Neural cell (in vitro differentiated cells): Measurements from ENCODE around the gene SERPINB5. TPM values are rescaled to one million over a fixed set of nuclear protein-coding genes. Genes with fewer than 3 reads are reported as not detected.

Experiments used
- H2AFZ ChIP-seq: fragments of 200-600, 300-800 bp; sonication (generic), shearing (Covaris generic); 2 replicates; pipeline ENCODE4 v1.6.0; 2014; ENCODE audit warnings: low read depth, mild to moderate bottlenecking, antibody characterized with exemption, low read length, moderate library complexity
- H3F3A ChIP-seq: fragments of 200-600 bp; shearing (Covaris generic); 2 replicates; pipeline ENCODE4 v1.6.1; 2016; ENCODE audit warnings: mild to moderate bottlenecking, moderate library complexity, mixed read lengths, antibody characterized with exemption, low read length; ENCODE audit not compliant: insufficient read depth, poor library complexity, severe bottlenecking
- H3K27ac ChIP-seq: fragments of 200-600, 300-800 bp; sonication (generic), shearing (Covaris generic); 2 replicates; pipeline ENCODE4 v1.5.1; 2014; ENCODE audit warnings: mild to moderate bottlenecking, low read length, moderate library complexity
- H3K27me3 ChIP-seq: fragments of 300-800, 200-600 bp; sonication (generic), shearing (Covaris generic); 2 replicates; pipeline ENCODE4 v1.6.0; 2014; ENCODE audit warnings: mild to moderate bottlenecking, low read depth, low read length, moderate library complexity; ENCODE audit not compliant: insufficient read depth
- H3K36me3 ChIP-seq: fragments of 300-800, 200-600 bp; sonication (generic), shearing (Covaris generic); 2 replicates; pipeline ENCODE4 v1.5.1; 2014; ENCODE audit warnings: mild to moderate bottlenecking, antibody characterized with exemption, low read length, moderate library complexity; ENCODE audit not compliant: insufficient read depth
- H3K4me2 ChIP-seq: fragments of 300-800, 200-600 bp; sonication (generic), shearing (Covaris generic); 2 replicates; pipeline ENCODE4 v1.6.0; 2014; ENCODE audit warnings: mild to moderate bottlenecking, low read length
- H3K4me3 ChIP-seq: fragments of 300-800, 200-600 bp; sonication (generic), shearing (Covaris generic); 2 replicates; pipeline ENCODE4 v1.5.1; 2014; ENCODE audit warnings: mild to moderate bottlenecking, low read length, moderate library complexity
- H3K79me2 ChIP-seq: fragments of 200-600 bp; shearing (Covaris generic); replicated peaks from 2 replicates; pipeline ENCODE4 v1.6.0; 2014; ENCODE audit warnings: mild to moderate bottlenecking, low read length, moderate library complexity; ENCODE audit not compliant: insufficient read depth
- H3K9ac ChIP-seq: fragments of 300-800, 200-600 bp; sonication (generic), shearing (Covaris generic); 2 replicates; pipeline ENCODE4 v1.6.1; 2016; ENCODE audit warnings: mild to moderate bottlenecking, low read length, mixed read lengths
- H3K9me2 ChIP-seq: fragments of 200-600 bp; shearing (Covaris generic); 2 replicates; pipeline ENCODE4 v1.6.1; 2016; ENCODE audit warnings: mild to moderate bottlenecking, low read length, mixed read lengths; ENCODE audit not compliant: insufficient read depth
- H3K9me3 ChIP-seq: fragments of 200-600, 300-800 bp; sonication (generic), shearing (Covaris generic); 2 replicates; pipeline ENCODE4 v1.6.1; 2016; ENCODE audit warnings: mild to moderate bottlenecking, mixed run types, low read length, moderate library complexity, mixed read lengths
- H4K20me1 ChIP-seq: fragments of 200-600 bp; shearing (Covaris generic); 2 replicates; pipeline ENCODE4 v1.6.1; 2016; ENCODE audit warnings: mild to moderate bottlenecking, mixed run types; ENCODE audit not compliant: insufficient read depth
- EP300 ChIP-seq: fragments of 450-650 bp; conservative IDR thresholded peaks from 2 replicates; pipeline ENCODE4 v1.6.1; 2014; ENCODE audit warnings: antibody characterized with exemption, mild to moderate bottlenecking, moderate library complexity; ENCODE audit not compliant: poor library complexity, severe bottlenecking
- EZH2 ChIP-seq: fragments of 200-600, 300-800 bp; shearing (Covaris generic), sonication (generic); IDR thresholded peaks from 2 replicates; pipeline ENCODE4 v1.6.1; 2014; ENCODE audit warnings: antibody characterized with exemption, low read length, borderline replicate concordance, mild to moderate bottlenecking; ENCODE audit not compliant: insufficient read depth, poor library complexity, severe bottlenecking
- MXI1 ChIP-seq: fragments of 450-650 bp; conservative IDR thresholded peaks from 2 replicates; pipeline ENCODE4 v1.6.1; 2014; ENCODE audit warnings: antibody characterized with exemption, mild to moderate bottlenecking; ENCODE audit not compliant: poor library complexity, severe bottlenecking
- POLR2AphosphoS5 ChIP-seq: IDR thresholded peaks from 2 replicates; pipeline ENCODE4 v1.6.1; 2012
- RAD21 ChIP-seq: fragments of 450-650 bp; conservative IDR thresholded peaks from 2 replicates; pipeline ENCODE4 v1.6.1; 2014; ENCODE audit warnings: antibody characterized with exemption, mild to moderate bottlenecking, moderate library complexity
- SMC3 ChIP-seq: fragments of 450-650 bp; conservative IDR thresholded peaks from 2 replicates; pipeline ENCODE4 v1.6.1; 2014; ENCODE audit warnings: antibody characterized with exemption, mild to moderate bottlenecking, moderate library complexity; ENCODE audit not compliant: poor library complexity
- TAF1 ChIP-seq: IDR thresholded peaks from 2 replicates; pipeline ENCODE4 v1.6.1; 2012; ENCODE audit warnings: low read depth
- polyA minus RNA-seq: library from RNA; depleted of rRNA, polyadenylated mRNA; stranded (reverse); fragments of >200 nt; gene quantifications from 2 replicates; pipeline ENCODE4 v1.2.3, GENCODE V29; 2014
- polyA plus RNA-seq: library from polyadenylated mRNA; depleted of rRNA; stranded (reverse); fragments of >200 nt; gene quantifications from 2 replicates; pipeline ENCODE4 v1.2.3, GENCODE V29; 2014
- TF ChIP-seq, protein P1 (sequence below): IDR thresholded peaks from 2 replicates; pipeline ENCODE4 v1.6.1; 2012; ENCODE audit warnings: borderline replicate concordance
- TF ChIP-seq, protein P2 (sequence below): fragments of 450-650 bp; IDR thresholded peaks from 2 replicates; pipeline ENCODE4 v1.5.1; 2014; ENCODE audit warnings: antibody characterized with exemption, mild to moderate bottlenecking, moderate library complexity; ENCODE audit not compliant: poor library complexity, severe bottlenecking

The SERPINB5 gene
- polyA plus RNA-seq (not detected in 2 replicates), polyA minus RNA-seq (not detected in 2 replicates)

DNA sequence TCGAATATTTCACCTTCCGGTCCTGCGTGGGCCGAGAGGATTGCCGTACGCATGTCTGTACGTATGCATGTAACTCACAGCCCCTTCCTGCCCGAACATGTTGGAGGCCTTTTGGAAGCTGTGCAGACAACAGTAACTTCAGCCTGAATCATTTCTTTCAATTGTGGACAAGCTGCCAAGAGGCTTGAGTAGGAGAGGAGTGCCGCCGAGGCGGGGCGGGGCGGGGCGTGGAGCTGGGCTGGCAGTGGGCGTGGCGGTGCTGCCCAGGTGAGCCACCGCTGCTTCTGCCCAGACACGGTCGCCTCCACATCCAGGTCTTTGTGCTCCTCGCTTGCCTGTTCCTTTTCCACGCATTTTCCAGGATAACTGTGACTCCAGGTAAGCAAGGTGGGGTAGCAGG, at the start of gene SERPINB5:
Gene SERPINB5 (plus strand): TSS at position 291 of the 400 bp plus-strand sequence. CDS start 7,471 bp downstream, outside the sequence.
- Histone ChIP-seq H3K79me2 (no peaks in the 10 kb centered on the region), H3K27me3 (no peaks in the 10 kb centered on the region), H3K4me2 (no peak within 1 kb of the TSS), H3F3A (no peaks in the 10 kb centered on the region), H3K36me3 (no peaks in the 10 kb centered on the region), H4K20me1 (no peaks in the 10 kb centered on the region), H3K27ac (no peak within 1 kb of the TSS), H3K4me3 (no peak within 1 kb of the TSS), H2AFZ (no peak within 1 kb of the TSS), H3K9ac (no peak within 1 kb of the TSS), H3K9me3 (no peaks in the 10 kb centered on the region), H3K9me2 (no peaks in the 10 kb centered on the region)
- TF ChIP-seq POLR2AphosphoS5 (no peak), RAD21 (no peak), SMC3 (no peak), EP300 (no peak), MXI1 (no peak), EZH2 (no peak), TAF1 (no peak)
- TF ChIP-seq, protein P1, sequence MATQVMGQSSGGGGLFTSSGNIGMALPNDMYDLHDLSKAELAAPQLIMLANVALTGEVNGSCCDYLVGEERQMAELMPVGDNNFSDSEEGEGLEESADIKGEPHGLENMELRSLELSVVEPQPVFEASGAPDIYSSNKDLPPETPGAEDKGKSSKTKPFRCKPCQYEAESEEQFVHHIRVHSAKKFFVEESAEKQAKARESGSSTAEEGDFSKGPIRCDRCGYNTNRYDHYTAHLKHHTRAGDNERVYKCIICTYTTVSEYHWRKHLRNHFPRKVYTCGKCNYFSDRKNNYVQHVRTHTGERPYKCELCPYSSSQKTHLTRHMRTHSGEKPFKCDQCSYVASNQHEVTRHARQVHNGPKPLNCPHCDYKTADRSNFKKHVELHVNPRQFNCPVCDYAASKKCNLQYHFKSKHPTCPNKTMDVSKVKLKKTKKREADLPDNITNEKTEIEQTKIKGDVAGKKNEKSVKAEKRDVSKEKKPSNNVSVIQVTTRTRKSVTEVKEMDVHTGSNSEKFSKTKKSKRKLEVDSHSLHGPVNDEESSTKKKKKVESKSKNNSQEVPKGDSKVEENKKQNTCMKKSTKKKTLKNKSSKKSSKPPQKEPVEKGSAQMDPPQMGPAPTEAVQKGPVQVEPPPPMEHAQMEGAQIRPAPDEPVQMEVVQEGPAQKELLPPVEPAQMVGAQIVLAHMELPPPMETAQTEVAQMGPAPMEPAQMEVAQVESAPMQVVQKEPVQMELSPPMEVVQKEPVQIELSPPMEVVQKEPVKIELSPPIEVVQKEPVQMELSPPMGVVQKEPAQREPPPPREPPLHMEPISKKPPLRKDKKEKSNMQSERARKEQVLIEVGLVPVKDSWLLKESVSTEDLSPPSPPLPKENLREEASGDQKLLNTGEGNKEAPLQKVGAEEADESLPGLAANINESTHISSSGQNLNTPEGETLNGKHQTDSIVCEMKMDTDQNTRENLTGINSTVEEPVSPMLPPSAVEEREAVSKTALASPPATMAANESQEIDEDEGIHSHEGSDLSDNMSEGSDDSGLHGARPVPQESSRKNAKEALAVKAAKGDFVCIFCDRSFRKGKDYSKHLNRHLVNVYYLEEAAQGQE, result no peak
- TF ChIP-seq, protein P2, sequence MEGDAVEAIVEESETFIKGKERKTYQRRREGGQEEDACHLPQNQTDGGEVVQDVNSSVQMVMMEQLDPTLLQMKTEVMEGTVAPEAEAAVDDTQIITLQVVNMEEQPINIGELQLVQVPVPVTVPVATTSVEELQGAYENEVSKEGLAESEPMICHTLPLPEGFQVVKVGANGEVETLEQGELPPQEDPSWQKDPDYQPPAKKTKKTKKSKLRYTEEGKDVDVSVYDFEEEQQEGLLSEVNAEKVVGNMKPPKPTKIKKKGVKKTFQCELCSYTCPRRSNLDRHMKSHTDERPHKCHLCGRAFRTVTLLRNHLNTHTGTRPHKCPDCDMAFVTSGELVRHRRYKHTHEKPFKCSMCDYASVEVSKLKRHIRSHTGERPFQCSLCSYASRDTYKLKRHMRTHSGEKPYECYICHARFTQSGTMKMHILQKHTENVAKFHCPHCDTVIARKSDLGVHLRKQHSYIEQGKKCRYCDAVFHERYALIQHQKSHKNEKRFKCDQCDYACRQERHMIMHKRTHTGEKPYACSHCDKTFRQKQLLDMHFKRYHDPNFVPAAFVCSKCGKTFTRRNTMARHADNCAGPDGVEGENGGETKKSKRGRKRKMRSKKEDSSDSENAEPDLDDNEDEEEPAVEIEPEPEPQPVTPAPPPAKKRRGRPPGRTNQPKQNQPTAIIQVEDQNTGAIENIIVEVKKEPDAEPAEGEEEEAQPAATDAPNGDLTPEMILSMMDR, result no peak

DNA sequence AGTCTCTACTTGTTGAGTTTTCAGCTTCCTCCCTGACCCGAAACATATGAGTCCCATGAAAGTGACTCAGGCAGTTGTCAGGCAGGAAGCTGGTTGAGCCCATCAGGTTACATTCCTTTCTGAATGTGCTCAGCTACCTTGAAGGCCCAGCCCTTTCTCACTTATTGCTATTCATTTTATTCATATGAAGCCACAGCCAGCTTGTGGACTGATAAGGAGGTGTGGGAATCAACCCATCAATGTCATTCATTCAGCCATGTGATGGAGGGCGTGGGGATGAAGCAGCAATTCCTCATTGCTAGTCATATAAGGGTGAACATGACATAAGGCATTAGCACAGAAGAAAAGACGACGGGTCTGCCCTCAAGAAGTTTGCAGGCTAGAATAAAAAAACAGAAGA, 49.2 kb upstream of the SERPINB5 start:
- Histone ChIP-seq H3K79me2 (no peaks in the 10 kb centered on the region), H3K4me2 (no peak overlapping the region), H3K4me3 (no peak overlapping the region), H3K9me3 (no peaks in the 10 kb centered on the region), H3K27me3 (no peaks in the 10 kb centered on the region), H3K9me2 (no peaks in the 10 kb centered on the region), H4K20me1 (no peaks in the 10 kb centered on the region), H3K36me3 (no peaks in the 10 kb centered on the region), H3K9ac (no peak overlapping the region), H3K27ac (no peak overlapping the region), H2AFZ (no peak overlapping the region), H3F3A (no peaks in the 10 kb centered on the region)
- TF ChIP-seq TAF1 (no peak), SMC3 (no peak), RAD21 (no peak), EP300 (no peak)
- TF ChIP-seq, protein P1, result no peak
